Measurements from ENCODE around the gene ZDHHC4.

Gene ZDHHC4

DNA sequence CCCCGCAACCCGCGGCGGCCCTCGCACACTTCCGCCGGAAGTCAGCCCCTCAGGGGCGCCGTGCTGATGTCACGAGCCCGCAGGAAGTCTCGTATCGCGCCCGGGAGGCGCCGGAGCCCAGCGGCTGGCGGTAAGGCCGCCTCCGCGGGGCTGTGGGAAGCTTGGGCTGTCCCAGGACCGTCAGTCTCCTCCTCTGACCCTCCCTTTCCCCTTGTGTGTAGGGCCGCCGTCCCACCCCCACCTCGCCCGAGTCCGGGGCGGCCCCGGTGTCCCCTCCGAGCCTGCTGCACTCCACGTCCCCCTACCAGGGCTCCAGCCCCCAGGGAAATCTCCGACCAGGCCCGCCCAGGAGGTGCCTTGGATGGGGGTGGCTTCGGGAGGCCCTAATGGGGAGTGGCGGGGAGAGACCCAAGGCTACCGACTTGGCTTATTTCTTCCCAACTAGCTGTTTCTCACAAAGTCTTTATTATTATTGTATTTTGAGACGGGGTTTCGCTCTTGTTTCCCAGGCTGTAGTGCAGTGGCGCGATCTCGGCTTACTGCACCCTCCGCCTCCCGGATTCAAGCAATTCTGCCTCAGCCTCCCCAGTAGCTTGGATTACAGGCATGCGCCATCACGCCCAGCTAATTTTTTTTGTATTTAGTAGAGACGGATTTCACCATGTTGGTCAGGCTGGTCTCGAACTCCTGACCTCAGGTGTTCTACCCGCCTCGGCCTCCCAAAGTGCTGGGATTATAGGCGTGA lies at the start of gene ZDHHC4:
Gene ZDHHC4, plus strand, starts transcription at position 86 of the 745 bp plus-strand sequence. CDS start 3,108 bp downstream, outside the sequence.
- peak; percentile 55 for DNase-seq (ENCODE audit: low read depth)
- peak within 1 kb of the TSS; percentile 75 for H3K4me3 ChIP-seq (ENCODE audit: low read depth, low read length)

GRCh38 chr7:6528401-6529130 lies 48.7 kb upstream of the ZDHHC4 start:
- no peak for DNase-seq (ENCODE audit: low read depth)
- no peak overlapping the region for H3K4me3 ChIP-seq (ENCODE audit: low read depth, low read length)

- DNase-seq (ENCODE audit: low read depth): no peak
- no peak overlapping the region for H3K4me3 ChIP-seq (ENCODE audit: low read depth, low read length)
These were observed 47.6 kb upstream of the ZDHHC4 start for GRCh38 chr7:6529643-6530042.

DNA sequence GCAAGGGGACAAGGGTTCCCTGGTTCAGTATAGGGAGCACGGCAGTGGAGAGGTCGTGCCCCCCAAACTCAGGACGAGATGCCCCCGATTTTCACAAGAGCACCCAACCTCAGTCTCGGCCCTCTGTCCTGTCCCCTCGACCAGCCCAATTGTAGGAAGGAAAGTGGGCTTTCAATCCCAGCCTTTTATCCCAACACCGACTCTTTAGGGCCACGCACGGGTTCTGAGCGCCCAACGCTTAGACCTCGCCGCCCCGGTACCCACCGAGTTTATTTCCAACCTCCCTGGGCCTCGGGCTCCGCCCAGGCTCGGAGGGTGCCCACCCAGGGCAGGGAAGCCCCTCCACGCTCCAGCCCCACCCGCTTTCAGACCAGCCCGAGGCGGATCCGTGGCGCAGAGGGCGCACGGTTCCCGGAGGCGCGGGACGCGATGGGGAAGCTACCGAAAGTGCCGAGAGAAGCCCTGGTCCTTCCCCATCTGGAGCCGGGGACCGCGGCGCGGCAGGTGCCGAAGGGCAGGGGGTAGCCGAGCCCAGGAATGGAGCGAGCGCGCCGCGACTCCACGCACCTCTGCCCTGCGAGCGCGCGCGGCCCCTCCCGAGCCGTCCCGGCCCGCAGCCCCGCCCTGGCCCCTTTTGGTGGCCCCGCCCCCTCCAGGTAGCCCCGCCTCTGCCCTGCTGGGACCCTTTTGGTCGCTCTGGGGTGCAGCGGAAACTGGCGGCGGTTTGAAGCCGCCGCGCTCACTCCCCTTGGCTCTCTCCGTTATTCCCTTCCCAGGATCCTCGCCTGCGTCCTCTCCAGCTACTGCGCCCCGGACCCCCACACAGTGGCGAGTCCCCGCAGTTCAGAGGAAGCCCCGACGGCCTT lies 46.4 kb upstream of the ZDHHC4 start:
- DNase-seq (ENCODE audit: low read depth): no peak
- H3K4me3 ChIP-seq (ENCODE audit: low read depth, low read length): peak overlapping the region; percentile 26

GRCh38 chr7:6531492-6532279 lies 45.6 kb upstream of the ZDHHC4 start:
- H3K4me3 ChIP-seq (ENCODE audit: low read depth, low read length): no peak overlapping the region
- no peak for DNase-seq (ENCODE audit: low read depth)

- no peak for DNase-seq (ENCODE audit: low read depth)
- H3K4me3 ChIP-seq (ENCODE audit: low read depth, low read length): no peak overlapping the region
These were observed 44.7 kb upstream of the ZDHHC4 start for GRCh38 chr7:6532516-6532915.

- no peak overlapping the region for H3K4me3 ChIP-seq (ENCODE audit: low read depth, low read length)
- DNase-seq (ENCODE audit: low read depth): no peak
These were observed 43.3 kb upstream of the ZDHHC4 start for GRCh38 chr7:6533893-6534495.

DNA sequence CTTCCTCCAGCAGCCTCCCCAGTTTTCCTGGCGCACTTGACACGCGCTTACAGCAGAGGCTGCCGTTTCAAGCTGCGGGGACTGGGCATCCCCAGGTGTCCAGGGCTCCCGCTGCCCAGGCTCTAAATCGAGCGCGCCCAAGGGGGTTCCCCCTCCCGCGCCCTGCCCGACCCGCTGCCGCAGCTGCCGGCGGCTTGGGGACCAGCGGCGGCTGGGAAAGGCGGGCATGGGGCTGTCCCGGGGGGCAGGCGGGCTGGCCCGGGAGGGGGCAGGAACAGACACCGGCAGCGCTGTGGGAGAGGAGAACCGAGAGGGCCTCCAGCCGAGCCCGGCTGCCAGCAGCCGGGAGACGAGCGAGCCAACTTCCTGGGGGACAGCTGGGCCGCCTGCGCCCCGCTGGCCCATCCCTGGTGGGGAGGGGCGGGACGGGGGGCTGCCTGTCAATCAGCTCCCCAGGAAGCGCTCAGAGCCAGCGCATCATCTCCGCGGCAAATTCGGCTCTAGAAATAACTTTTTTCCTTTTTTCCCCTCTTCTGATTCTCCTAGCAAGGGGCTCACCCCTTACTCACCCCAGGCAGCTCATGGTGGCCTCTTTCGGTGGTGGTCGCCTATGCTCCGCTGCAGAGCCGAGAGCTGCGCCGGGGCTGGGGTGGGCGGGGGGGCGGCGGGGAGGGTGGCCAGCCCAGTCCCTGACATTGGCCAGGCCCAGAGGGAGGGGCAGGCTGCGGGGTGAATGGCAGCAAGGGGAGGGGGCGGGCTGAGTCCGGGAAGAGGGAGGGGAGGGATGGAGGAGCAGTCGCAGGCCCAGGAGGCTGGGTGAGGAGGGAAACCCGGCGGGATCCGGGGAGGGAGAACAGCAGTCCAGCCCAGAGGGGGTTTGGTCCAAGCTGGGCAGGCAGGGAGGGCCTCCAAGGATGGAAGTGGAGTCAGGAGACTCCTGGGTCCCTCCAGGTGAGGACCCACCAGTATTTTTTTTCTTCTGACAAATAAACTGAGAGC lies 40.7 kb upstream of the ZDHHC4 start:
- no peak for DNase-seq (ENCODE audit: low read depth)
- peak overlapping the region; percentile 34 for H3K4me3 ChIP-seq (ENCODE audit: low read depth, low read length)

DNA sequence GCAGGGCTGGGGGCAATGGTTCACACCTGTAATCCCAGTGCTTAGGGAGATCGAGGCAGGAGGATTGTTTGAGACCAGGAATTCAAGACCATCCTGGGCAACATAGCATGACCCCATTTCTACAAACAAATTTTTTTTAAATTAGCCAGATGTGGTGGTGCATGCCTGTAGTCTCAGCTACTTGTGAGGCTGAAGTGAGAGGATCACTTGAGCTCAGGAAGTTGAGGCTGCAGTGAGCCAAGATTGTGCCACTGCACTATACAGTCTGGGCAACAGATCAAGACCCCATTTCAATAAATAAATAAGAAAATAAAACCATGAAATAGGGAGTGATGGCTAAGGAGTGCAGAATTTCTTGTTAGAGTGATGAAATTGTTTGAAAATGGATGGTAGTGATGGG lies 34.9 kb upstream of the ZDHHC4 start:
- DNase-seq (ENCODE audit: low read depth): no peak

GRCh38 chr7:6545398-6546126 lies 31.7 kb upstream of the ZDHHC4 start:
- no peak overlapping the region for H3K4me3 ChIP-seq (ENCODE audit: low read depth, low read length)
- DNase-seq (ENCODE audit: low read depth): no peak

More for the DNA sequence above, 34.9 kb upstream of the ZDHHC4 start:
- no peak overlapping the region for H3K4me3 ChIP-seq (ENCODE audit: low read depth, low read length)

DNA sequence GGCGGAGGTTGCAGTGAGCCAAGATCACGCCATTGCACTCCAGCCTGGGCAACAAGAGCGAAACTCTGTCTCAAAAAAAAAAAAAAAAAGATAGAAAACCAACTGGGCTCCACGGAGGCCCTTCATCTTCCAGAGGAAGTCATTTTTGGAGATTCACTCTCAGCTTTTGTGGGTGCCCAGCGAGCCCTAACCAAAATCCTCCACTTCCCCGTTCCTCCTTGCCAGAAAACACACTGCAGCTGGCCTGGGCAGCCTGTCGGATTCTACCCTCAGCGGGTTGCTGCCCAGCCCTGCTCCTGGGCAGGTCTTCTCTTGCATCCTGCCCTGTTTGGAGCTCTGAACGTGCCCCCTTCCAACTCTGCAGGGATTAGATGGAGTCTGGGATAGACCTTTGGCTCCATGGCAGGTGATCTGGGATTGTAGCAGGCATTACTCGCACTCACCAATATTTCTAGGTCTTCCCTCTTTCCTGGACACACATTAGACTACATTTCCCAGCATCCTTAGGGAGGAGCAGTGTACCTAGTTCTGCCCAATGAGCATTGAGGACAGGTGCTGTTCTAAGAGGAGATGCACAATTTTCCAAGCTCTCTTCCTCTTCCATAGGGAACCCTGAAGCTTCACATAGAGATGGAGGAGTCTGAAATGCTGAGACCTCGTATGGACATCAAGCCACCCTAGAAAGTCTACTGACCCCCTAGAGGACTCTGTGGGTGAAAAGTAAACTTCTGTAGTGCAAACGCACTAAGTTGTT lies 30.6 kb upstream of the ZDHHC4 start:
- no peak overlapping the region for H3K4me3 ChIP-seq (ENCODE audit: low read depth, low read length)
- no peak for DNase-seq (ENCODE audit: low read depth)

DNA sequence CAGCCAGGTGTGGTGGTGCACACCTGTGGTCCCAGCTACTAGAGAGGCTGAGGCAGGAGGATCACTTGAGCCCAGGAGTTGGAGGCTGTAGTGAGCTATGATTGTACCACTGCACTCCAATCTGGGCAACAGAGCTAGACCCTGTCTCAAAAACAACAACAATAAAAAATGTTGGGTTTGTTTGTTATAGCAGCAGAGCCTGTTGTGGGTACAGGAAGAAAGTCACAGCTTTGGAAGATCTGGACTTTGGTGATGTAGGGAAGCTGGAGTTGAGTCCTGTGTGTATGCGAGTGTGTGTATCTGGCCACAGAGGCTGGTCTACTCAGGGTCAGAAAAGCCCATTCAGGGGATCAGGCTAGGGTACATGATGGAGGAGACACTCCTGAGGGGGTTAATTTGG lies 29.9 kb upstream of the ZDHHC4 start:
- DNase-seq (ENCODE audit: low read depth): no peak

GRCh38 chr7:6551016-6551511 lies 26.2 kb upstream of the ZDHHC4 start, which contains the start of gene GRID2IP:
Gene GRID2IP, minus strand, starts transcription at chr7:6551461. Its CDS starts 25 bp downstream, at chr7:6551436.
- H3K4me3 ChIP-seq (ENCODE audit: low read depth, low read length): no peak within 1 kb of the TSS

More for the DNA sequence above, 29.9 kb upstream of the ZDHHC4 start:
- no peak overlapping the region for H3K4me3 ChIP-seq (ENCODE audit: low read depth, low read length)

DNA sequence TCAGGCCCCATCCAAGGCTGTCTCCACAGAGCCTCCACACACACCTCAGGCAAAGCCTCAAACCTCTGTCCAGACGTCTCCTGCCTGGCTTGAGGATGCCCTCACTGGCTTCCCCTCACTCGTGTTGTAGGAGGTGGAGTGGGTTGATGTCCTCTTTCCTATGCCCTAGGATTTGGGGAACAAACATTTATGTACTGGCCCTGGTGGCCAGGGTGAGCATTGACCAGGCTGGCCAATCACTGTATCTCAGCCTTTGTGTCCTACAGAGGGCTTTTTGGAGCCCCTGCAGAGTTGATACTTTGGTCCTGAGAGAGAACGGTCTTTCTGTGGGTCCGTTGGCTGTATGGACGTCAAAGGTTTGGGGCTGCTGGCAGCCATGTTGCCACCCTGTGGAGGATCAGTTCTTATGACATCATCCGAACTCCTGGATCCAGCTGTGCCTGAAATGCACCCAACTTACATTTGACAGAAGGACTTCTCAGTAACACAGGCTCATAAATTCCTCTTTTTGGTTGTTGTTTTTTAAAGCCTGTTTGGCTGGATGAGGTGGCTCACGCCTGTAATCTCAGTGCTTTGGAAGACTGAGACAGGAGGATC lies 23.7 kb upstream of the ZDHHC4 start:
- no peak overlapping the region for H3K4me3 ChIP-seq (ENCODE audit: low read depth, low read length)
- no peak for DNase-seq (ENCODE audit: low read depth)

More at GRCh38 chr7:6551016-6551511, 26.2 kb upstream of the ZDHHC4 start, which contains the start of gene GRID2IP:
- no peak for DNase-seq (ENCODE audit: low read depth)

- DNase-seq (ENCODE audit: low read depth): no peak
- no peak overlapping the region for H3K4me3 ChIP-seq (ENCODE audit: low read depth, low read length)
These were observed 22.4 kb upstream of the ZDHHC4 start for GRCh38 chr7:6554848-6555247.

- DNase-seq (ENCODE audit: low read depth): no peak
- no peak overlapping the region for H3K4me3 ChIP-seq (ENCODE audit: low read depth, low read length)
These were observed 21.1 kb upstream of the ZDHHC4 start for GRCh38 chr7:6556196-6556595.

All from skeletal muscle cell (primary cell).